IMR-90 (cell line): ENCODE measurements around the gene SEH1L. TPM values are rescaled to one million over a fixed set of nuclear protein-coding genes. Genes with fewer than 3 reads are reported as not detected.
A peak's percentile ranks its signal among the peaks of the same experiment; 100 is the strongest.

Experiments used
- ATAC-seq: fragments of 200-7000 bp; cut with Tn5 transposase; 2 replicates; pipeline ENCODE4 v1.9.1; 2020; ENCODE audit warnings: low read depth, mild to moderate bottlenecking, moderate library complexity
- BruUV-seq: library from RNA; stranded (reverse); fragments of 400-500 nt; replicated peaks from 2 replicates; lab custom pipeline; 2021; lab: Mats Ljungman, UMichigan
- CTCF ChIA-PET: fragments of 300-600 bp; formaldehyde crosslinking; extraction: SDS; loops from one replicate; lab custom pipeline; 2021; ENCODE audit warnings: antibody characterized with exemption; lab: Yijun Ruan, JAX
- POLR2A ChIA-PET: fragments of 300-600 bp; sonication (Branson Sonifier 250); formaldehyde crosslinking; loops from one replicate; lab custom pipeline; 2022; ENCODE audit warnings: antibody characterized with exemption; ENCODE audit not compliant: unreplicated experiment; lab: Charles Lee
- DNase-seq: peaks from one replicate; pipeline ENCODE4 v3.0.0; 2013
- H2AFZ ChIP-seq: replicated peaks from 2 replicates; pipeline ENCODE3; 2013; ENCODE audit warnings: low read length, mild to moderate bottlenecking; ENCODE audit not compliant: poor library complexity
- H2AK5ac ChIP-seq: 2 replicates; pipeline ENCODE4 v1.6.1; 2013; ENCODE audit warnings: low read depth, low read length, inconsistent platforms
- H2AK9ac ChIP-seq: replicated peaks from 2 replicates; pipeline ENCODE3; 2013; ENCODE audit warnings: mild to moderate bottlenecking, low read depth, low read length, moderate library complexity; ENCODE audit not compliant: poor library complexity
- H2BK120ac ChIP-seq: 2 replicates; pipeline ENCODE4 v1.6.1; 2013; ENCODE audit warnings: low read depth, low read length, inconsistent platforms
- H2BK15ac ChIP-seq: 3 replicates; pipeline ENCODE4 v1.6.1; 2013; ENCODE audit warnings: low read depth, low read length, inconsistent platforms
- H2BK20ac ChIP-seq: 2 replicates; pipeline ENCODE4 v1.6.1; 2013; ENCODE audit warnings: low read depth, mild to moderate bottlenecking, inconsistent platforms, low read length, moderate library complexity
- H2BK5ac ChIP-seq: 2 replicates; pipeline ENCODE4 v1.6.1; 2013; ENCODE audit warnings: mild to moderate bottlenecking, low read depth, low read length, inconsistent platforms; ENCODE audit not compliant: poor library complexity, severe bottlenecking
- H3K14ac ChIP-seq: replicated peaks from 2 replicates; pipeline ENCODE4 v1.6.1; 2013; ENCODE audit warnings: low read depth, low read length, inconsistent platforms
- H3K18ac ChIP-seq: 2 replicates; pipeline ENCODE4 v1.6.1; 2013; ENCODE audit warnings: low read depth, low read length, control low read depth
- H3K23ac ChIP-seq: 2 replicates; pipeline ENCODE4 v1.6.1; 2013; ENCODE audit warnings: low read depth, low read length, inconsistent platforms
- H3K27ac ChIP-seq: 2 replicates; pipeline ENCODE4 v1.5.1; 2013; ENCODE audit warnings: mild to moderate bottlenecking, control low read depth, low read length; ENCODE audit not compliant: insufficient read depth
- H3K27me3 ChIP-seq: 2 replicates; pipeline ENCODE4 v1.6.1; 2013; ENCODE audit warnings: low read length; ENCODE audit not compliant: control insufficient read depth, insufficient read depth
- H3K36me3 ChIP-seq: 2 replicates; pipeline ENCODE4 v1.6.1; 2013; ENCODE audit warnings: low read length, mixed read lengths; ENCODE audit not compliant: control insufficient read depth, insufficient read depth
- H3K4ac ChIP-seq: 2 replicates; pipeline ENCODE4 v1.6.1; 2013; ENCODE audit warnings: low read depth, low read length, inconsistent platforms
- H3K4me1 ChIP-seq: 2 replicates; pipeline ENCODE4 v1.6.1; 2013; ENCODE audit warnings: low read length, mixed read lengths; ENCODE audit not compliant: control insufficient read depth, insufficient read depth
- H3K4me2 ChIP-seq: 2 replicates; pipeline ENCODE4 v1.6.1; 2013; ENCODE audit warnings: low read depth, mild to moderate bottlenecking, control low read depth, low read length, moderate library complexity
- H3K4me3 ChIP-seq: 2 replicates; pipeline ENCODE4 v1.5.1; 2013; ENCODE audit warnings: low read depth, mild to moderate bottlenecking, control low read depth, low read length, moderate library complexity; ENCODE audit not compliant: insufficient read depth
- H3K56ac ChIP-seq: 2 replicates; pipeline ENCODE4 v1.6.1; 2013; ENCODE audit warnings: low read length, inconsistent platforms; ENCODE audit not compliant: insufficient read depth; ENCODE audit errors: extremely low read depth
- H3K79me1 ChIP-seq, 2 experiments: 2 replicates each; pipeline ENCODE4 v1.6.1; 2013; ENCODE audit warnings: low read length in 2 of 2, inconsistent platforms in 1 of 2, low read depth in 1 of 2
- H3K9ac ChIP-seq: 2 replicates; pipeline ENCODE4 v1.6.1; 2013; ENCODE audit warnings: low read depth, low read length, control low read depth
- H3K9me1 ChIP-seq: 2 replicates; pipeline ENCODE4 v1.6.1; 2013; ENCODE audit warnings: low read length, inconsistent platforms; ENCODE audit not compliant: insufficient read depth
- H3K9me3 ChIP-seq: 2 replicates; pipeline ENCODE4 v1.6.1; 2013; ENCODE audit warnings: low read length; ENCODE audit not compliant: control insufficient read depth, insufficient read depth
- H4K20me1 ChIP-seq: 2 replicates; pipeline ENCODE4 v1.6.1; 2013; ENCODE audit warnings: low read length, inconsistent platforms; ENCODE audit not compliant: insufficient read depth
- H4K5ac ChIP-seq: 2 replicates; pipeline ENCODE4 v1.6.1; 2013; ENCODE audit warnings: mild to moderate bottlenecking, low read depth, low read length, control low read depth
- H4K8ac ChIP-seq, 2 experiments: 2 replicates each; pipeline ENCODE4 v1.6.1; 2013; ENCODE audit warnings: low read depth in 2 of 2, low read length in 2 of 2, control low read depth in 1 of 2, inconsistent platforms in 1 of 2
- H4K91ac ChIP-seq: 2 replicates; pipeline ENCODE4 v1.6.1; 2013; ENCODE audit warnings: low read depth, low read length, inconsistent platforms; ENCODE audit not compliant: insufficient read depth
- BHLHE40 ChIP-seq: fragments of 150-350 bp; IDR thresholded peaks from 2 replicates; pipeline ENCODE4 v1.6.1; 2016; ENCODE audit warnings: mild to moderate bottlenecking, low read depth, low read length
- CEBPB ChIP-seq: IDR thresholded peaks from 2 replicates; pipeline ENCODE4 v1.6.1; 2012; ENCODE audit warnings: low read depth, low read length, improper control_type of control experiment
- CHD1 ChIP-seq: IDR thresholded peaks from 2 replicates; pipeline ENCODE4 v1.6.1; 2012; ENCODE audit warnings: low read depth, low read length, improper control_type of control experiment
- FOS ChIP-seq: fragments of 150-350 bp; IDR thresholded peaks from 2 replicates; pipeline ENCODE4 v1.6.1; 2016; ENCODE audit warnings: low read depth, low read length
- MAFK ChIP-seq: IDR thresholded peaks from 2 replicates; pipeline ENCODE4 v1.6.1; 2012; ENCODE audit warnings: low read depth, low read length, improper control_type of control experiment
- MAZ ChIP-seq: IDR thresholded peaks from 2 replicates; pipeline ENCODE4 v1.6.1; 2012; ENCODE audit warnings: low read depth, mild to moderate bottlenecking, low read length, improper control_type of control experiment, moderate library complexity, borderline replicate concordance
- MXI1 ChIP-seq: IDR thresholded peaks from 2 replicates; pipeline ENCODE4 v1.6.1; 2012; ENCODE audit warnings: low read depth, mild to moderate bottlenecking, low read length, moderate library complexity, borderline replicate concordance
- NFE2L2 ChIP-seq: fragments of 150-350 bp; IDR thresholded peaks from 2 replicates; pipeline ENCODE4 v1.6.1; 2016; ENCODE audit warnings: low read depth, mild to moderate bottlenecking, low read length
- POLR2A ChIP-seq: IDR thresholded peaks from 2 replicates; pipeline ENCODE4 v1.6.1; 2012; ENCODE audit warnings: mild to moderate bottlenecking, low read depth, low read length
- RAD21 ChIP-seq: IDR thresholded peaks from 2 replicates; pipeline ENCODE4 v1.6.1; 2012; ENCODE audit warnings: low read length, improper control_type of control experiment
- RCOR1 ChIP-seq: IDR thresholded peaks from 2 replicates; pipeline ENCODE4 v1.6.1; 2012; ENCODE audit warnings: mild to moderate bottlenecking, low read length, improper control_type of control experiment; ENCODE audit not compliant: insufficient replicate concordance
- RFX5 ChIP-seq: IDR thresholded peaks from 2 replicates; pipeline ENCODE4 v1.8.0; 2012; ENCODE audit warnings: low read depth, mild to moderate bottlenecking, low read length, moderate library complexity
- SMC3 ChIP-seq: fragments of 150-350 bp; IDR thresholded peaks from 2 replicates; pipeline ENCODE4 v1.6.1; 2016; ENCODE audit warnings: low read depth, mild to moderate bottlenecking, antibody characterized with exemption, low read length, moderate library complexity
- dilution Hi-C: fragments of 300-500 bp; cut with HindIII; formaldehyde crosslinking; loops from one replicate; pipeline ENCODE4 v1.14.3; 2018; ENCODE audit warnings: low sequenced_read_pairs; ENCODE audit not compliant: unreplicated experiment
- in situ Hi-C: fragments of 300-500 bp; cut with MboI; formaldehyde crosslinking; loops from 3 replicates; pipeline ENCODE4 v1.14.3; 2019; ENCODE audit warnings: low sequenced_read_pairs, inconsistent platforms, mixed read lengths
- intact Hi-C: fragments of 100-400 bp; cut with micrococcal nuclease; formaldehyde crosslinking; loops from 2 replicates; pipeline ENCODE4 v1.10.0; 2022
- polyA plus RNA-seq, 3 experiments: library from polyadenylated mRNA; depleted of rRNA; stranded (reverse); fragments of >200 nt; gene quantifications; 2 replicates each; pipeline ENCODE4 v1.2.3, GENCODE V29; 2012; ENCODE audit warnings: low replicate concordance in 1 of 3
- total RNA-seq: library from RNA; depleted of rRNA; stranded (reverse); fragments of >200 nt; gene quantifications from 2 replicates; pipeline ENCODE4 v1.2.3, GENCODE V29; 2012
- TF ChIP-seq, protein P1 (sequence below): fragments of 150-350 bp; IDR thresholded peaks from 2 replicates; pipeline ENCODE4 v1.6.1; 2017; ENCODE audit warnings: mild to moderate bottlenecking, antibody characterized with exemption, low read length, low read depth
- TF ChIP-seq, protein P2 (sequence below): fragments of 150-350 bp; IDR thresholded peaks from 2 replicates; pipeline ENCODE4 v1.6.1; 2016; ENCODE audit warnings: low read depth, mild to moderate bottlenecking, low read length, moderate library complexity, borderline replicate concordance
- TF ChIP-seq, protein P3 (sequence below): conservative IDR thresholded peaks from 2 replicates; pipeline ENCODE4 v1.5.1; 2012; ENCODE audit warnings: mild to moderate bottlenecking, low read depth, low read length, improper control_type of control experiment

Gene SEH1L
- total and polyA plus RNA-seq, 2 of the 4 experiments (the other 2 are of a cell fraction) = 27.6 to 45.5 TPM

DNA sequence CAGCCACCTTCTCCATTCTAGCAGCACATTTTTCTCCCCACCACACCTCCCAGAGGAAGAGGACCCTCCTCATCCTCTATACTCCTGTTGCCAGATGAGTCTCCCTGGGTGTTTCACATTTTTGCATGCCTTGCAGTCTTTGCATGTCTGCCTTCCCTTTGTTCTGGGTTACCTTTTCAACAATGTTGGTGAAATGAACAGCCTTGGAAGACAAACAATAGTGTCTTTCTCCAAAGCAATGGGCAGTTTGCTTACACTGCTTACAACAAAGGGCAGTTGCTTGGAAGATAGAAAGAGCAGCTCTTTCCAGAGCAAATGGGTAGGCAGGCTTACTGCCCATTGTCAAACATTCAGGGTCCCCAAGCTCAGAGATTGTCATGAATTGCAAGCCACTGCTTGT is 14.5 kb upstream of the SEH1L start:
- Histone ChIP-seq H2BK120ac (no peak overlapping the region), H3K79me1 (no peaks in the 10 kb centered on the region), H4K8ac (no peak overlapping the region), H2BK20ac (no peak overlapping the region), H3K4me1 (no peaks in the 10 kb centered on the region), H3K14ac (no peak overlapping the region), H4K5ac (no peak overlapping the region), H3K56ac (no peak overlapping the region), H3K9me3 (no peaks in the 10 kb centered on the region), H3K4me3 (no peak overlapping the region), H2AFZ (no peak overlapping the region), H3K9me1 (no peaks in the 10 kb centered on the region), H3K18ac (no peak overlapping the region), H2BK15ac (no peak overlapping the region), H4K91ac (no peak overlapping the region), H3K9ac (no peak overlapping the region), H2AK5ac (no peak overlapping the region), H3K23ac (no peak overlapping the region), H3K27ac (no peak overlapping the region), H2AK9ac (peak overlapping the region; percentile 28), H3K27me3 (no peaks in the 10 kb centered on the region), H3K36me3 (no peaks in the 10 kb centered on the region), H2BK5ac (no peak overlapping the region), H3K4ac (no peak overlapping the region), H4K20me1 (no peaks in the 10 kb centered on the region), H3K4me2 (no peak overlapping the region)
- ChIA-PET CTCF (interaction anchor here (1.2 to 2.5 kb wide), 3 partner anchors 11 to 542 kb away, joined by 5 to 38 read pairs (median 16); no protein-coding TSS in a partner anchor), POLR2A (no interaction called here)
- dilution Hi-C loops (no loop called here), in situ Hi-C loops (loop anchor here (5.0 kb wide), 1 partner anchor 201 kb away; no protein-coding TSS in a partner anchor), intact Hi-C loops (no loop called here)
- DNase-seq (no peak), ATAC-seq (no peak)
- BruUV-seq = no TSS peak
- TF ChIP-seq MAFK (no peak), MXI1 (no peak), RCOR1 (no peak), MAZ (no peak), CEBPB (no peak), RAD21 (no peak), CHD1 (no peak), POLR2A (no peak), SMC3 (no peak), BHLHE40 (no peak), FOS (no peak), RFX5 (no peak), NFE2L2 (no peak)
- TF ChIP-seq, protein P1, sequence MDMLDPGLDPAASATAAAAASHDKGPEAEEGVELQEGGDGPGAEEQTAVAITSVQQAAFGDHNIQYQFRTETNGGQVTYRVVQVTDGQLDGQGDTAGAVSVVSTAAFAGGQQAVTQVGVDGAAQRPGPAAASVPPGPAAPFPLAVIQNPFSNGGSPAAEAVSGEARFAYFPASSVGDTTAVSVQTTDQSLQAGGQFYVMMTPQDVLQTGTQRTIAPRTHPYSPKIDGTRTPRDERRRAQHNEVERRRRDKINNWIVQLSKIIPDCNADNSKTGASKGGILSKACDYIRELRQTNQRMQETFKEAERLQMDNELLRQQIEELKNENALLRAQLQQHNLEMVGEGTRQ = no peak
- TF ChIP-seq, protein P2, sequence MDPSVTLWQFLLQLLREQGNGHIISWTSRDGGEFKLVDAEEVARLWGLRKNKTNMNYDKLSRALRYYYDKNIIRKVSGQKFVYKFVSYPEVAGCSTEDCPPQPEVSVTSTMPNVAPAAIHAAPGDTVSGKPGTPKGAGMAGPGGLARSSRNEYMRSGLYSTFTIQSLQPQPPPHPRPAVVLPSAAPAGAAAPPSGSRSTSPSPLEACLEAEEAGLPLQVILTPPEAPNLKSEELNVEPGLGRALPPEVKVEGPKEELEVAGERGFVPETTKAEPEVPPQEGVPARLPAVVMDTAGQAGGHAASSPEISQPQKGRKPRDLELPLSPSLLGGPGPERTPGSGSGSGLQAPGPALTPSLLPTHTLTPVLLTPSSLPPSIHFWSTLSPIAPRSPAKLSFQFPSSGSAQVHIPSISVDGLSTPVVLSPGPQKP = no peak
- TF ChIP-seq, protein P3, sequence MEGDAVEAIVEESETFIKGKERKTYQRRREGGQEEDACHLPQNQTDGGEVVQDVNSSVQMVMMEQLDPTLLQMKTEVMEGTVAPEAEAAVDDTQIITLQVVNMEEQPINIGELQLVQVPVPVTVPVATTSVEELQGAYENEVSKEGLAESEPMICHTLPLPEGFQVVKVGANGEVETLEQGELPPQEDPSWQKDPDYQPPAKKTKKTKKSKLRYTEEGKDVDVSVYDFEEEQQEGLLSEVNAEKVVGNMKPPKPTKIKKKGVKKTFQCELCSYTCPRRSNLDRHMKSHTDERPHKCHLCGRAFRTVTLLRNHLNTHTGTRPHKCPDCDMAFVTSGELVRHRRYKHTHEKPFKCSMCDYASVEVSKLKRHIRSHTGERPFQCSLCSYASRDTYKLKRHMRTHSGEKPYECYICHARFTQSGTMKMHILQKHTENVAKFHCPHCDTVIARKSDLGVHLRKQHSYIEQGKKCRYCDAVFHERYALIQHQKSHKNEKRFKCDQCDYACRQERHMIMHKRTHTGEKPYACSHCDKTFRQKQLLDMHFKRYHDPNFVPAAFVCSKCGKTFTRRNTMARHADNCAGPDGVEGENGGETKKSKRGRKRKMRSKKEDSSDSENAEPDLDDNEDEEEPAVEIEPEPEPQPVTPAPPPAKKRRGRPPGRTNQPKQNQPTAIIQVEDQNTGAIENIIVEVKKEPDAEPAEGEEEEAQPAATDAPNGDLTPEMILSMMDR = no peak
